ENCODE measurements around the gene DR1.
A peak's percentile ranks its signal among the peaks of the same experiment; 100 is the strongest.
"Not testable (repeated sequence)": the region's sequence is repeated elsewhere in the genome, so short reads cannot be mapped to it uniquely, and the experiment has no call there.

DR1 gene

DNA sequence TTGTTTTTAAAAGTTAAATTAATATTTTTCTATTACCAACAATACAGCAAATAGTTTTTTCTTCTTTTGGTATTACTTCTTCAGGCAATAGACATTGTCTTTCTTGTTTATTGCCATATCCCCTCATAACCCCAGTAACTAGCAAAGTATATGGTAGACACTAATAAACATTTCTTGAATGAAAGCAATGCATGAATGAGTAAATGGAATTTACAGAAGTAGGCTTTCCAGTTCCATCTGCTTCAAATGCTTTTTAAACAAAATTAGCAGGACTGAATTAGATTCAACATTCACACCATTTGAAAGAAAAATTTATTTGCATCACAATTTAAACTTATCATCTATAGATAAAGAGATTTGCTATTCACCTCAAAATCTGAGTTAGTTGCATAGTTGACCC lies 5.6 kb upstream of the DR1 start:
- DNase-seq, result no peak

DNA sequence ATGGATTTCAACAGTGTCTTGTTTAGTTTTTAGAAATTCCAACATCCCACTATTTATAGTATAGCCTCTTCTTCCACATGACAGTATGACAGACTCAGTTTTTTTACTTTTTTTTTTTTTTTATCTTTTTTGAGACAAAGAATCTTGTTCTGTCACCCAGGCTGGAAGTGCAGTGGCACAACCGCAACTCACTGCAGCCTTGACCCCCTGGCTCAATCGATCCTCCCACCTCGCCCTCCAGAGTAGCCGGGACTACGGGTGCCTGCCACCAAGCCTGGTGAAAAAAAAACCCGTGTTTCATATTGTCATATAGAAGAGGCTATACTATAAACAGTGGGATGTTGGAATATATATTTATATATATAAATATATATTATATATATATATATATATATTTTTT lies 1.2 kb upstream of the DR1 start:
- no peak for DNase-seq

DNA sequence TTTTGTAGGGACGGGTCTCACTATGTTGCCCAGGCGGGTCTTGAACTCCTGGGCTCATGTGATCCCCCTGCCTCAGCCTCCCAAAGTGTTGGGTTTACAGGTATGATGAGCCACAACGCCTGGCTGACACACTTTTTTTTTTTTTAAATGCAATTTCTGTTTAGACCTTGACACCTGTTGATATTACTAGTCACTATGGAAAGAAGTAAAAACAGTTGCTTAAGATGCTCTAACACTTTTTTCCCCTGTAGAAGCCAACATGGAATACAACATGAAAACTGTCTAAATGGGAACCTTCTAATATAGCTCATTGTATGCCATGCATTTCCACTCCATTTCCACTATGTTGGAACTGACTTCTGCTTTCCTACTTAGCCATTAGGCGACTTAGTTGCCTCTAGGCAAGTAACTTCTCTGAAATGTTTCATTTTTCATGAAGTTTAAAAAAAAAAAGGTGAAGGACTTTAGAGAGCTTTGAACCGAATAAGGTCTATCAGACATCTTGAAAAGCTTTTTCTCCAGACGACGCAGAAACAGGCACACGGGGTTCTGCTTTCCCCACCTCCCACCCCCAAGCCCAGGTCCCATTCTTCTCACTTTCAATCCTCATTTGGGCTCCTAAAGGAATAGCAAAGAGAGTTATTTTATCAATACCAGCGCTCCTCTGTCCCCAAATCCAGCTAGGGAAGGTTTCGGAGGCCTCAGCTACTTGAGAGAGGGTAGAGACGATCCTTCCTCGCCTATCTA lies 648 bp upstream of the DR1 start:
- DNase-seq, result peak; percentile 1

DNA sequence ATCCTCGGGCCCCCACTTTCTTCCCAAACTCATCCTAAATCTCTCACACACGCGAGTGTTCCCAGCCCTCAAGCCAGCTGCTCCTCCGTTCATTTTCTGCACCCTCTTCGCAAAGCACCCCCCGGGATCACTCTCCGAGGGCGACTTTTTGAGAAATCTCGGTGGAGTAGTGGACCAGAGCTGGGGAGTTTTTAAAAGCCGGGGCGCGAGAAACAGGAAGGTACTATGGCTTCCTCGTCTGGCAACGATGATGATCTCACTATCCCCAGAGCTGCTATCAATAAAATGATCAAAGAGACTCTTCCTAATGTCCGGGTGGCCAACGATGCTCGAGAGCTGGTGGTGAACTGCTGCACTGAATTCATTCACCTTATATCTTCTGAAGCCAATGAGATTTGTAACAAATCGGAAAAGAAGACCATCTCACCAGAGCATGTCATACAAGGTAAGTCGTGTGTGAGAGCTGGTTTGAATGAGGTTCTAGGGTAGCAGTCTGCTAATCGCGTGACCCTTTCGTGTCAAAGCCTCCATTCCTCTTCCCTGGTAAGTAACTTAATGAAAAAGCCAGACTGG lies 800 bp downstream of the DR1 start:
- peak; percentile 38 for DNase-seq

DNA sequence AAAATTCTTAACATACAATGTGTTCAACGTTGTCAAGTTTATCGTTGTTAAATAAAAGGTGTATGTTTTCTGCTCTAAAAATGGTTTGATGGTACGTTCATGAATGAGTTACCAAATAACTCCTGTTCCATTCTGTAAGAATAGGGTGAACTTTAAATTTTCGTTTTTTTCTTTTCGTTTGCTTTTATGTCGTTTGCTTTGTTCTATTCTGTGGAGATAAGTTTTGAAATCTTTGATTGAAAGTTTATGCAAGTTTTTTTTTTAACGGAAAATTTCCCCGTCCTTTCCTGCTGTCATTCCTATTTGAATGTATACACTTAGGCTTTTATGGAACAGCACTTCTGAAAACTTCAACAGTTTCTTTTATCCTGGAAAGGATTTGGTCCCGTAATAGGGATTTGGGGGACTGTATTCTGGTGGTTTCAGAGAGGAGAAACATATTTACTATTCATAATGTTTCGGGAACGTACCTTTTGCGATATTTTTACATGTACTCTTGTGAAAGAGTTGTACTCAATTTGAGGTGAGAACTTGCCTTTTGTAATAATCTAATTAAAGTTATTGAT lies 1.7 kb downstream of the DR1 start:
- DNase-seq, result no peak

DNA sequence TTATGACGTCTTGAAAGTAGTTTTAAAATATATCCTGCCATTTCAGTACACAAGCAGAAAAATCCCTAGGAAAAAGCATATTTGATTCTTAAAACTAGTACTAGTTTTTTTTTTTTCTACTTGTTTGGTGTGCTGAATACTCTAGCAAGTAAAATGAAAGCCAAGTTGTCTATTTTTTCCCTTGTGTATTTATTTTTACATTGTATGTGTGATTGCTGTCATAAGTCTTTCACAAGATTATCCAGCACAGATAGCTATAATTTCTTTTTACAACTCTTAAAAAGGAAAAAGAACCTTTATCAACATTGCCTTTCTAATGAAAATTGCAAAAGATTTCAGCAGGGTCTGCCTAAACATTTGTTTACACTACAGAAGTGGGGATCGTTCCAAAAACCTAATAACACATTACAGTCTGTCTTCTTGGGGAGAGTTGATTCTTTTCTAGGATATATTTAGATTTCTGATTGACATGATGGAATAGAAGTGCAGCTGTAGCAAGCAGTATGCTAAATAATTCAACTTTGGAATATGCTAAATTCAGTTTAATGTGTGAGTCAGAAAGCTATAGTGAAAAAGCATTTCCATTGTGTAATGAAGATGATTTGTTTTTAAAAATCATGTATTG lies 2.5 kb downstream of the DR1 start:
- no peak for DNase-seq

DNA sequence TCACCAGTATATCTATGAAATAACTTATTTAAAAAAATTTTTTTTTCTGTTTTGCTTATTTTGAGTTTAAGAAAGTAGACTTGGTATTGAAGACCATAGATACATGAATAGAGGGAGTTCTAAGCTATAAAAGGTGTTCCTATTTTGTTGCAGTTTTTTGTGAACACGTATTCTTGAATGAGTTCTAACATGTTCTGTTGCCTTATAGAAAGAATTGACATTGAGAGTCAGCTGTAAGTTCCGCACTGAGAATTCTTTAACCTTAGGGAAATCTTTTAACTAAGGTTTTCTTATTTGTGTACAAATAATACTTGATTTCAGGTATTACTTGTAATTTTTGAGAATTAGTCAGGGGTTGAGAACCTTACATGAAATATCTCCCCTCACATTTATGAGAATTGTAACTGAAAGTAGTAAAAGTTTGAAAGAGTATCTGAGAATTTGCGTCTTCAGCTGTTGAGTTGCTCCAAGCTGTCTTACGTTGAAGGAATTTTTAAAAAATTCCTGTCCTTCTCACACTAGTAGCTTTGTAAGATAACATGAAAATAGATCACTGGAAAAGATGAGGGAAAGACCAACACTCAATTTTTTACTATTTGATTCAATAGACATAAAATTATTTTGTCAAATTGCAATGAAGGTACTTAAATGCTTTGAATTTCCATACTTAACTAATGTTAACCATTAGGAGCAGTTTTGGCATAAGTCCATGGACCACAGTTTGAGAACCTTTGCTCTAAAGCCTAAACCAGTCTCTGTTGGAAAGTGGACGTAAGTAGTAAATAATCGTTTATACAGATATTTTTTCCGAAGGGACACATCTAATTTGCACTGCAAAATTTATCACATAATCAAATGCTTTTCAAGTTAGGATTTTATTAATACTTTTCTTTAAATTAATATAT lies 3.8 kb downstream of the DR1 start:
- no peak for DNase-seq

DNA sequence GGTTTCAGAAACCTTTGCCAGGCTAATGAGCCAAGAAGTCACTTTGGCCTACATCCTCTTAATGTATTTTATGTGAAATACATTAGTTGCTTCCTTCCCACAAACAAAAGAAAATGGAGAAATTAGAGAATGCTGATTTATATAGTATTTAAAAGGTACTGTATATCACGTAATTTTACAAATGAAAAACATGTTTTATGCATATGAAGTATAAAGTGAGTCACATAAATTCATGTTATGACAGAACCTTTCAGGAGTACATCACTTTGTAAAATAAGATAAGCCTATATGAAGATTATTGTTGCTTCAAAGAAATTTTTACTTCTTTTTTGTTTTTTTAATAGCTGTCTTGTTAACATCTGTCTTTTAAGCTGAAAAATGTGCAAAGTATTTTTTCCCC lies 4.6 kb downstream of the DR1 start:
- no peak for DNase-seq

DNA sequence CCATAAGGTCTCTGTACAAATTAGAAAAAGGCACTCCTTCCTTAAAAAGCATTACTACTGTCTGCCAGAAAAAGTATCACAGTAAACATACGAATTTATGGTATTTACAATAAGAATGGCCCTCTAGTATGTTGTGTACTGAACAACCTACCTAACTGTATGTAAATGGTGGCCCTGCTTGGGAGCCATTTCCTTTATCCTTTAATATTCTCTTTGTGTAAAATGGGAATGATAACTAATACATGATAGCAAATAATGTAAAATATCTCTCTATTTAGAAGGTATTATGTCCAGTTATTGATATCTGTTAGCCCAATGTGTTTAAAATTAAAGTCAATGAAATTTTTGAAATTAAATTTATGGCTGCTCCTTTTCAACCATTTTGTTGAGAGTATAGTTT lies 5.2 kb downstream of the DR1 start:
- no peak for DNase-seq

DNA sequence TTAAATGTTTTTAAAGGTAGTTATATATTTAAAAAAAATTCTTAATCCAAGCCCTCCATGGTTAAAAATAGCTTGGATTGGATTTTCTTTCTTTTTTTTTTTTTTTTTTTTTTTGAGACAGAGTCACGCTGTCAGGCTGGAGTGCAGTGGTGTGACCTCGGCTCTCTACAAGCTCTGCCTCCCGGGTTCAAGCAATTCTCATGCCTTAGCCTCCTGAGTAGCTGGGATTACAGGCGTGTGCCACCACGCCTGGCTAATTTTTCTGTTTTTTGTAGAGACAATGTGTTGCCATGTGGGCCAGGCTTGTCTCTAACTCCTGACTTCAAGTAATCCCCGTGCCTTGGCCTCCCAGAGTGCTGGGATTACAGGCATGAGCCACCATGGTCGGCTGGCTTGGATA lies 5.6 kb downstream of the DR1 start:
- not testable (repeated sequence) for DNase-seq

DNA sequence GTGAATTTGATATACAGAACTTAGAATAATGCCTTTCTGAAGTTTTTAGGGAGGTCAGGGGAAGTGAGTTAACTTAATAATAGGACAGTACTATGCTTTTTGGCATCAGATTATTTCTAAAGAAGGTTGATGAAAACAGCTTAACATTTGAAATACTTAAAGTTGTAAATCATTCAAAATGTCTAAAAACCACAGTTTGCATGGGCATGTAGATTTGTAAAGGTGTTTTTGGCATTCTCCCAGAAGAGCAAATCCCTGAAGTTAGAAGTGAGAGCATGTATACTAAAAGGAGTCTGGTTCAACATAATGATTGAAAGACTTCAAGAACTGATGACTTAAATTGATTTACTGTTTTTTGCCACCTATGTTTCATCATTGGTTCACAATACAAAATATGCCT lies 6.7 kb downstream of the DR1 start:
- no peak for DNase-seq

DNA sequence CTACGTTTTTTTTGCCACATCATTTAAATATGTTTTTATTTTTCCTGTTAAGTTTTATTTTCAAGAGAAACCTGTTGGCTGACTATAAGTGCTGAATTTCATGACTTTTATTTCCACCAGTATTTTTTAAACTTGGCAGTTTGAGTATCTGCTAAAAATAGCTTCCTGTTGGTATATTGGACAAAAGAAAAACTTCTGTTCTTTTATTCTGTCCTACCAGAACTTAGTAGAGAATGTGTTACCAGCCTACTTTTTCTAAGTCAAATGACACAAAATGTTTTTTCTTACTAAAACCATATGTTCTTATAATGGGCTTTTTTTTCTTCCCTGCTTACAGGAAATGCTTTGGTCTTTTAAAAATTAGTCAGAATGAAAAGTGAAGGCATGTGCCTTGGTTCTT lies 7.6 kb downstream of the DR1 start:
- no peak for DNase-seq

DNA sequence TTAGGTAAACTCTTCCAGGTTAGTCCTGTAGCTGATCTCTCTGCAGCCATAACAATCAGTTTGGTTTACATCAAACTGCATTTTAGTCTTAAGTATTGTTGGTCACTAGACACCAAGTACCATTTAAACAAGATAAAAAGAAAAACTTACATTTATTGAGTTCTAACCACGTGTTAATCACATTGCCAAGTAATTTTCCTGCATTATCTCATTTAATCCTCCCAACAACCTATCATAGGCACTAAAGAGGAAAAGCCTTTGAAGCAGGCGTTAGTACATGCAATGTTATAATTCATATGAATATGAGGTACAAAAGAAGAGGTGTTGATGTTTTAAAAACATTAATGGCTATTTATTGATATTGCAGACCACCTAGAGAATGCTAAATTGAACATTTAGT lies 9.0 kb downstream of the DR1 start:
- DNase-seq, result no peak

DNA sequence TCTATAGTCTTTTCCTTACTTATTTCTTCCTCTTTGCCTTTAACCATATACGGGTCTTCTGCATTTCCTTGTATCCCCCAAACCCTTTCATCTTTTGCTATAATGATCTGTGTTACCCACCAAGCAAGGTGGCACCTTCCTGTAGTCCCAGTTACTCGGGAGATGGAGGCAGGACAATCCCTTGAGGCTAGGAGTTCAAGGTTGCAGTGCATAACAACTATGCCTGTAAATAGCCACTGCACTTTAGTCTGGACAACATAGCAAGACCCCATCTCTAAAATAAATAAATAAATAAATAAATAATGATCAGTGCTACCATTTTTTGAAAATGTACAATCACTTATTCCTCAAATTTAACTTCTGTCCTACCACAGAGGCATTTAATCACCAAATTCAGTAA lies 11.5 kb downstream of the DR1 start:
- no peak for DNase-seq

DNA sequence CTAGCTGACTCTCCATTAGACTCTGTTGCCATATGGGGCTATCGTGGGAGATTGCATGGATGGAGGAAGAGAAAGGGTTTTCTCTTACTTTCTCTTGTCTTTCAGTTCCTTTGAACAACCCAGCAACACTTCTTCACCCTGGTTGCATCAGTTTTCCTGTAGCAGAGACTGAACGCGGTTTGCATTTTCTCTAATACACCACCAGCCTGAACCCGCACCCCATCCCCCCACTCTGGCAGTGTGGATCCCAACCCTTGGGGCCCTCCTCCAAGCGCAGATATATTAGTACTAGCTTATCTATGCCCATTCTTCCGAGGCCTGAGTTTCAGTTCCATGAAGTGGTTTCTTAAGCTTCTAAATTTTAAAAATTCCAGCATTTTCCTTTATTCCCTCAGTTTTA lies 12.6 kb downstream of the DR1 start:
- no peak for DNase-seq

DNA sequence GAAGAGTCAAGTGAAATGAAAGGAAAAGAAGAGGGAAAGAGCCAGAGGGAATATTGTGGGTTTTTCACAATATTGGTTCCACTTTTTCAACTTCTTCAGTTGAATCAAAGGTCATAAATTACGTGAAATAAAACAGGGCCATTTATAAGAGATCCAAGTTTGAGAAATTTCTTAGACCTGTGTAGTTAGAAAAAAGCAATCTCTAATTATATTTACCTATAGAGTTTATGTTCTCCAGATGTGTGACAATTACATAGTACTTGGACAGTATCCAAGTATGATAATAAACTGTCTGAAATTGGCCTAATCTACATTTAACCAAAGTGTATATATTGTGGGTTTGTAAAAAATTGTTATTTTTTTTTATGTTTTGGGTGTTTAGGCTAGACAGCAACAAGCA lies 14.4 kb downstream of the DR1 start:
- DNase-seq, result no peak

DNA sequence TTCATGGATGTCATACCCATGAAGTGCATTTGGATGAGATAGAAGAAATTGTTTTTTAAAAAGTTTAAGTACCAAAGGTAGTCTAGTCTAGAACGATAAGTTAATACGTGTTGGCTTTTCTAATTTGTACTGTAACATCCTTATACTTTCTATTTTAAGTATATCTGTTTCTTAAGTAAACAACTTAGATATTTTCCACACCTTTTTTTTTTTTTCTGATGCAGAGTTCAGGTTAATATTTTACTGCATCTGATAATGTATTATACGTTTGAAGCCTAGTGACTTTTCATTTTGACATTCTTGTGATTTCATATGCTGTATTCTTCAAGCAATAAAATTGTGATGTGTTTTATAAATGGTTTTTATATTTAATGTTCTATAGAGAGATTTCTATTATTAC lies 16.5 kb downstream of the DR1 start:
- no peak for DNase-seq

DNA sequence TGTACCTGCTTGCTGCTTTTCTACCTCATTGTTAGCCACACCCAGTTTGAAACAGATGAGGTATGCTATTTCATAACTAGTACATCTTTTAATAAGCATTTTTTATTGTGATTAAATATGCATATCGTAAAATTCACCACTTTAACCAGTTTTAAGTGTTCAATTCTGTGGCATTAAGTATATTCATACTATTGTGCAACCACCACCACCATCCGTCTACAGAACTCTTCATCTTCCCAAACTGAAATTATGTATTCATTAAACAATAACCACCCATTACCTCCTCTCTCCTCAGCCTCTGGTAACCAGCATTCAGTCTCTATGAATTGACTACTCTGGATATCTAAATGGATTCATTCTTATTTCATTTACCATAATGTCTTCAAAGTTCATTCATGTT lies 20.1 kb downstream of the DR1 start:
- DNase-seq, result no peak

DNA sequence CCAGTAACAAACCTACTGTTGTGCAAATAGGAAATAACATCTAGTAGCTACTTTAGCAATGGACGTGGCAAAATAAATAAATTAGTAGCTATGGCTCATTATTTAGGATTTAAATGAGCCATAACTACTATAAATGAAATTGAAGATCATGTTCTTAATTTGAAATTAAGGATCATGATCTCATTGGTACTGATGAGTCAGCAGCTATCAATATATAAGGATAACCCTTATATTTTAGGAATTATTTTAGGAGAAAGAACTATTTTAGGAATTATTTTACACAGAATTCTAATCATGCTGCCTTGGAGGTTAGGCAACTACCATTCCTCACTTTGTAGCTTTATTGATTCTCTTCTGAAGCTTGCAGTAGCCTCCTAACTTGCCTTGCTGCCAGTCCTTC lies 24.0 kb downstream of the DR1 start:
- DNase-seq, result no peak

DNA sequence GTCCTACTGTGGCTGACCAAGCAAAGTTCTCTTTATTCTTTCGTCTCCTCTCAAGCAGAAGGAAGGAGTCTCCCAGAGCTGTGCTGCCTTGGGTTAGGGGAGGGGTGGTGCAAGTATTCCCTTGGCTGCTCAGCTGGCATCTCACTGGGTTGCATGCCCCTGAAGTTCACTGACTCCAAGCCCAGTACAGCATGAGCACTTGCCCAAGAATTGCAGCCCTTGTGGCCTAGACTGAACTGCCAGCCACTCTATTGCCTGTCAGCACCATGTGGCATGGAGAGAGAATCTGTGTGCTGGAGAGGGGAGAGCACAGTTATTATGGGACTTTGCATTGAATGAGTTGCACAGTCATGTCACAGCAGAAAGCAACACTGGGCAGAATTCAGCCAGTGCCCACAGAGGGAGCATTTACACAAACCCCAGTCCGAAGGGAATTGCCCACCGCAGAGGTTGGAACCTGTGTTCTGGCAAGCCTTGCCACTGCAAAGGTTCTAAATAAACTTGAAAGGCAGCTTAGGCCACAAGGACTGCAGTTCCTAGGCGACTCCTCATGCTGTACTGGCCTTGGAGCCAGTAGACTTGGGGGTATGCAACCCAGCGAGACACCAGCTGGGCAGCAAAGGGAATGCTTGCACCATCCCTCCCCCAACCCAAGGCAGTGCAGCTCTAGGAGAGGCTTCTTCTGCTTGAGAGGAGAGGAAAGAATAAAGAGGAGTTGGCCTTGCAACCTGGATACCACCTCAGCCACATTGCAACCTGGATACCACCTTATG lies 28.8 kb downstream of the DR1 start:
- no peak for DNase-seq

DNA sequence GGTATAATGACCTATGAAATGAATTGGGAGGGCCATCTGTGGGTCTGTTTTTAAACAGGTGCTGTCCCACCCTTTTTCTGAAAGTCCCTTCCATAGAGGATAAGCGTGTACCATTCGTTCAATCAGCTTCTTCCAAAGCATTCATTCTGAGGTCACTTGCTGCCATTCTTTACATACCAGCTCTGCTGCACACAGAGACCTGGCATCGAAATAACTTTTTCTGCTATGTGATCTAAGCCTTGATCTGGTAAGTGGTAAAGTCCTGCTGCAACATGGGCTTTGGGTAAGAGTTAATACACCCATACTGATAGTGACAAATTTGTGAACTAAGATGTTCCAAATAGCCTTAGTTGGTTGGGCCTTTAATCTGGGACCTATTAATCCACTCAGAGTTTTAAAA lies 38.9 kb downstream of the DR1 start:
- no peak for DNase-seq

DNA sequence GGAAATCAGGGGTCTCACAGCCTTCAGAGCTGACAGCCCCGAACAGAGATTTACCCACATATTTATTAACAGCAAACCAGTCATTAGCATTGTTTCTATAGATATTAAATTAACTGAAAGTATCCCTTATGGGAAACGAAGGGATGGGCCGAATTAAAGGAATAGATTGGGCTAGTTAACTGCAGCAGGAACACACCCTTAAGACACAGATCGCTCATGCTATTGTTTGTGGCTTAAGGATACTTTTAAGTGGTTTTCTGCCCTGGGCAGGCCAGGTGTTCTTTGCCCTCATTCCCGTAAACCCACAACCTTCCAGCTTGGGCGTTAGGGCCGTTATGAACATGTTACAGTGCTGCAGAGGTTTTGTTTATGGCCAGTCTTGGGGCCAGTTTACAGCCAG lies 40.6 kb downstream of the DR1 start:
- not testable (repeated sequence) for DNase-seq
